Measurements from ENCODE around the gene PACS2.
"Not testable (repeated sequence)": the region's sequence is repeated elsewhere in the genome, so short reads cannot be mapped to it uniquely, and the experiment has no call there.

The PACS2 gene

DNA sequence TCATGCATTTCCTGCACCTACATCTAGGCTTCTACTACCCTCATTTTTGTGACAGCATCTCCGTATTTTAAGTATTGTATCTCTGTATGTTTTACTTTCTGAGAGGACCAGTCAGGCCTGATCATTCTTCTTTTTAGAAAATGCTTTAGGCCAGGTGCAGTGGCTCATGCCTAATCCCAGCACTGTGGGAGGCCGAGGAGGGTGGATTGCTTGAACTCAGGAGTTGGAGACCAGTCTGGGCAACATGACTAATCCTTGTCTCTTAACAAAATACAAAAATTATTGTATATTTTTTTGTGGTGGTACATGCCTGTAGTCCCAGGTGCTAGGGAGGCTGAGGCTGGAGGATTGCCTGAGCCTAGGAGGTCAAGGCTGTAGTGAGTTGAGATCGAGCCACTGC is 36.9 kb downstream of the PACS2 start:
- no peak for DNase-seq (ENCODE audit: low read depth)

DNA sequence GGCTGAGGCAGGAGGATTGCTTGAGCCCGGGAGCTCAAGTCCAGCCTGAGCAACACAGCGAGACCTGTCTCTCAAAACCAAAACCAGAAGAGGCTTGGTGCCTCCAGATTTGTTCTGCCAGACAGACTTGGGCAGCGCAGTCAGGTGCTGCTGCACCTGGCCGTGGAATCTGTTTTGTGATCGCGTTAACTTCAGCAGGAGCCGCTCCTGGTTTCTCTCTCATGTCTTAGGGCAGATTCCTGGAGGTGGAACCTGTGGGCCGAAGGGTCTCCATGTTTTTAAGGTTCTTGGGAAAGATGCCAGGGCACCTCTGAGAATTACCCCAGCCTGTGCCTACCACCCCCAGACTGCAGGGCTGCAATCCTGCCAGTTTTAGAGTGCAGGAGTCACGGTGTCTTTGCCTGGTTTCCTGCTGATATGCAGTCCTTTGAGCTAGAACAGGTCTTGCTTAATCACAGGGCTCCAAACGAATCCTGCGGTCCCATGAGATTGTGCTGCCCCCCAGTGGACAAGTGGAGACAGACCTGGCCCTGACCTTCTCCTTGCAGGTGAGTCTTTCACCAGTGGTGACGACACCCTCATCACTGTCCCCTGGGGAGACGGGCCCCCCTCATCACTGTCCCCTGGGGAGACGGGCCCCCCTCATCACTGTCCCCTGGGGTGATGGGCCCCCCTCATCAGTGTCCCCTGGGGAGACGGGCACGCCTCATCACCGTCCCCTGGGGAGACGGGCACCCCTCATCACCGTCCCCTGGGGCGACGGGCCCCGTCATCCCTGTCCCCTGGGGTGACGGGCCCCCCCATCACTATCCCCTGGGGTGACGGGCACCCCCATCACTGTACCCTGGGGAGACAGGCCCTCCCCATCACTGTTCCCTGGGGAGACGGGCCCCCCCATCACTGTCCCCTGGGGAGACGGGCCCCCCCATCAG is 37.6 kb downstream of the PACS2 start:
- peak; percentile 83 for DNase-seq (ENCODE audit: low read depth)

DNA sequence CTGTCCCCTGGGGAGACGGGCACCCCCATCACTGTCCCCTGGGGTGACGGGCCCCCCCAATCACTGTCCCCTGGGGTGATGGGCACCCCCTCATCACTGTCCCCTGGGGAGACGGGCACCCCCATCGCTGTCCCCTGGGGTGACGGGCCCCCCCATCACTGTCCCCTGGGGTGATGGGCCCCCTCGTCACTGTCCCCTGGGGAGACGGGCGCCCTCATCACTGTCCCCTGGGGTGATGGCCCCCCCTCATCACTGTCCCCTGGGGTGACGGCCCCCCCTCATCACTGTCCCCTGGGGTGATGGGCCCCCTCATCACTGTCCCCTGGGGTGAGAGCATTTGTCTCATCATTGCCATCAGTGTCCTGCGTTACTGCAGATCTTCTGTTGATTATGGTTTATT is 38.6 kb downstream of the PACS2 start:
- DNase-seq (ENCODE audit: low read depth) = no peak

DNA sequence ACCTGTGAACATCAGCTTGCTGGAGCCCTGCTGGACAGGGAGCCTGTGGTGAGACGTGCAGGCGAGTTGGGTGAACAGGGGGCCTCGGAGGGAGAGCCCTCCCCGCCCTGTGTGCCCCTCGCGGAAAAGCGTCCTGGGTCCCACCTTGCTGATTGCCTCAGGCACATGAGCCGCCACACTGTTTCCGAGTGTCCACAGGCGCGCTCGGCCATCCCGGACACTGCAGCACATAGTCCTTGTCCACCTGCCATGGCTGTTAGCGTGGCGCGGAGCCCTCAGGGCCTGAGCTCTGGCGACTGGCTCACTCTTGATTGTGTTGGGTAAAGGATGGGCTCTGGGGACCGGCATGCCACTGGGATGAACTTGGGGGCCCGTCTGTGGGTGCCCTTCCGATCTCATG is 40.0 kb downstream of the PACS2 start:
- DNase-seq (ENCODE audit: low read depth) = no peak

DNA sequence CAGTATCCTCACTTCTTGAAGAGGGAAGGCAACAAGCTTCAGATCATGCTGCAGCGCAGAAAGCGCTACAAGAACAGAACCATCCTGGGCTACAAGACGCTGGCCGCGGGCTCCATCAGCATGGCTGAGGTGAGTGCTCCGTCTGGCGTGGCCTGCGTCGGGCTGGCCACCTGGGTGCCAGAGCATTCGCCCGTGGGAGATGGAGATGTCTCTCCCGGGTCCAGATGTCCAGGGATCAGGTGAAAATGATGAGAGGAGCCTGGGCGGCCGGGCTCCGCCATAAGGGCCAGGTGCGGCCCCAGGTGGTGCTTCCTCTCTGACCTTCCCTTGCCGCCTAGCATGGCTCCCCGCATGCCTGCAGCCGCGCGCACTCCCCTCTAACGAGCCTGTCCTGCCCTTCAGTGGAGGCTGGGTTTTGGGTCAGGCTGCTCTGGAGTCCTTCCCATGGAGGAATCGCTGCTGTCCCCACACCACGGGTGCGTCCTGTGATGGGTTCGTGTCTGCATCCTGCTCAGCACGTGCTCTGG is 40.6 kb downstream of the PACS2 start:
- DNase-seq (ENCODE audit: low read depth) = no peak

DNA sequence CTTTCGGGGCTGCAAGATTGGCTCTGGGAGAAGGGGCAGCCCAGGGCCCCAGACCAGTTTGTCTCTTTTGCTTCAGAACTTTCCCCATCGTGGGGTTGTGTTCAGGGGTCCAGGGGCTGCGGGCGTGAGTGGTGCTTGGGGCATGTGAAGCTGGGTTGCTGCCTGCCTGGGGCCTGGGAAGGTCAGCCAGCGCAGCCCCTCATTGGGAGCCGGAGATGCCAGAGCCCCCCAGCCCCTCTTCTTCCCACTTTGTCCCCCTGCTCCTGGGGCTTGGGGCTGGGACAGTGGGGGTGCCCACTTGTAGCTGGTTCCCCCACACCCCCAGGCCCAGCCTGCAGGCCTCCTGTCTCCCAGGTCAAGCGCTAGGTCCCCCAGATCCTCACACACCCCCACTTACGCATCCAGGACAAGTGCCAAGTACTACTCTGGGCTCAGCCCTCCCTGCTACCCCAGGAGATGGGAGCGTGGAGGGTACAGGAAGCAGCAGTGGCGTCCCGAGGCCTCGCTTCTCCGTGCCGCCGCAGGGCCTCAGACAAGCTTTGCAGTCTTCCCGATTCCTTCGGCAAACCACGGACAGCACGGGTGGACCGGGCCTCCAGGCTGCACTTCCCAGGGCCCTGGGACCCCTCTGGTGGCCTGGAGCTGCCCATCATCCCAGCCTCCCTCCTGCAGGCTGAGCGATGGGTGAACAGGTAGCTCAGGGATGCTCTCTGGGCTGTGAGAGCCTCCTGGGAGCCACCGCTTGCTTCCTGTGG is 41.5 kb downstream of the PACS2 start:
- no peak for DNase-seq (ENCODE audit: low read depth)

DNA sequence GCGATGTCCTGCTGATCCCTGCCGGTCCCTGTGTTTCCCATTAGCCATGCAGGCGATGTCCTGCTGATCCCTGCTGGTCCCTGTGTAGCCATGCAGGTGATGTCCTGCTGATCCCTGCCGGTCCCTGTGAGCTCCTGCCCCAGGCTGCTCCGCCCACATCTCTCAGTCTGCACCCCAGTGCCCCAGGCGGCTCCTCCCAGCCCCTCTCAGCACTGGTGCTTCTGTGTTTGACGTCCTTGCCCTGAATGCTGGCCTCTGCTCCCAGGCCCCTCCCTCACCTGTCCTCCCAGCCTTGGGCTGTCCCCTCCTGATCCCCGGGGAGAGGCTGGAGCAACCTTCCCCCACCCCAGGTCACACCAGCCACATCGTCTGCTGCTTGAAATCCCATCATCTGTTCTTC is 42.4 kb downstream of the PACS2 start:
- DNase-seq (ENCODE audit: low read depth) = no peak

DNA sequence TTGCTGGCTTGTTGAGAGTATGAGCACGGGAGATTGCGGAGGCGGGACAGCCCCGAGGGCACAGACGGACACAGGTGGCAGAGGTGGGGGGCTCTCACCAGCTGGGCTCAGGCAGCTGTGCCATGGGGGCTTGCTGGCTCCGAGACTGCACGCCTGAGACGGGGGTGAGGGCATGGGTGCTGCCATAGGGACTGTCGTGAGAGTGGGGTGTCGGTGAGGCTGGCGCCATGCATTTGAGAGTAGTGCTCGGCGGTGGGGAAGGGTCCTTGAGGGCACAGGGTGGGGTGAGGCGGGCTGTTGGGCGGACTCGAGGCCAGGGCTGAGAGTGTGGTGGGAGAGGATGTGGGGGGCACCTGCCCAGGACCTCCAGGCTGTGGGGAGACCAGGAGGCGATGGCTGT is 43.1 kb downstream of the PACS2 start:
- DNase-seq (ENCODE audit: low read depth) = no peak

DNA sequence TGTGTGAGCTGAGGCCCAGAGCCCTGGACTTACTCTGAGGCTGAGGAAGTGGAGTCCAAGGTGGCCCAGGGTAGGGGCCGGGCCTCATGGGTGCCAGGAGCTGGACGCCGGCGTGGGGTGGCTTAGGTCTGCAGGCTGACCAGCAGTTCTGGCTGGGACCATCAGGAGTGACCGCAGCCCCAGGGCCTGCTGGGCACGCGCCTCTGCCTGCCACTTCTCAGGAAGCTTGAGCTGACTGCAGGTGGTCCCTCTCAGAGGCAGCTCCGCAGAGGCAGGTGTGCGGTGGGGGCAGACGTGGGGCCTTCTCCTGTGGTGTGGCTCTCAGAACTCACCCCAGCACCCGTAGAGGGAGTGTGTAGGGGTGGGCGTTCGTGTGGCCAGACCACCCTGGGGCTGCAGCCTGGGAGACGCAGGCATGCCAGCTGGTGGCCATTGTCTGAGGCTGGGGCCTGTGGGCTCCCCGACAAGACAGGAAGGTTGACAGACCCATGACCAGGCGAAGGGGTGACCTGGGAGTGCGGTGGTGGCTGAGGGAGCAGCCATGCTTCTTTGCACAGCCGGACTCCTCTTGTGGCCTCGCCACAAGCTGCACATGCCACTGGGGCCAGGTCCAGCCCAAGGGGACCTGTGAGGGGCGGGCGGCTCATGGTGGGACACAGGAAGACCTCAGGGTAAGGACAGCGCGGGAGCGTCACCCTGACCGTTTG is 43.7 kb downstream of the PACS2 start:
- DNase-seq (ENCODE audit: low read depth) = no peak

DNA sequence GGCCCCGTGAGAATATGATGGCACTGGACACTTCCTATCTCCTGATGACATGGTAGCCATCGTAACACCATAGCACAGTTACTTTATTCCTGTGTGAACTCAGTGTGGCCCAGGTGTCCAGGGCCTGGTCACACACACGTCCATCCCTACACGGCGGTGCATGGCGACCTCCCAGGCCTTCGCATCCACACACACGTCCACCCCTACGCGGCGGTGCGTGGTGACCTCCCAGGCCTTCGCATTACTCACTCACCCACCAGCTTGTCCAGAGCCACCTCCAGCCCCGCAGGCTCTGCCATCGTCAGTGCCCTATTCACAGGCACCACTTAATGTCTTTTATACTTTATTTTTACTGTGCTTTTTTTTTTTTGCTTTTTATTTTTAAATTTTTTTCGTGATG is 44.4 kb downstream of the PACS2 start:
- DNase-seq (ENCODE audit: low read depth) = no peak

DNA sequence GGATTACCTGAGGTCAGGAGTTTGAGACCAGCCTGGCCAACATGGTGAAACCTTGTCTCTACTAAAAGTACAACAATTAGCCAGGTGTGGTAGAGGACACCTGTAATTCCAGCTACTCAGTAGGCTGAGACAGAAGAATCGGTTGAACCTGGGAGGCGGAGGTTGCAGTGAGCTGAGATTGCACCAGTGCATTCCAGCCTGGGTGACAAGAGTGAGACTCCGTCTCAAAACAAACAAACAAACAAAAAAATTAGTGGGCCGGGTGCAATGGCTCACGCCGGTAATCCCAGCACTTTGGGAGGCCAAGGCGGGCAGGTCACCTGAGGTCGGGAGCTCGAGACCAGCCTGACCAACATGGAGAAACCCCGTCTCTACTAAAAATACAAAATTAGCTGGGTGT is 46.9 kb downstream of the PACS2 start:
- DNase-seq (ENCODE audit: low read depth) = not testable (repeated sequence)

DNA sequence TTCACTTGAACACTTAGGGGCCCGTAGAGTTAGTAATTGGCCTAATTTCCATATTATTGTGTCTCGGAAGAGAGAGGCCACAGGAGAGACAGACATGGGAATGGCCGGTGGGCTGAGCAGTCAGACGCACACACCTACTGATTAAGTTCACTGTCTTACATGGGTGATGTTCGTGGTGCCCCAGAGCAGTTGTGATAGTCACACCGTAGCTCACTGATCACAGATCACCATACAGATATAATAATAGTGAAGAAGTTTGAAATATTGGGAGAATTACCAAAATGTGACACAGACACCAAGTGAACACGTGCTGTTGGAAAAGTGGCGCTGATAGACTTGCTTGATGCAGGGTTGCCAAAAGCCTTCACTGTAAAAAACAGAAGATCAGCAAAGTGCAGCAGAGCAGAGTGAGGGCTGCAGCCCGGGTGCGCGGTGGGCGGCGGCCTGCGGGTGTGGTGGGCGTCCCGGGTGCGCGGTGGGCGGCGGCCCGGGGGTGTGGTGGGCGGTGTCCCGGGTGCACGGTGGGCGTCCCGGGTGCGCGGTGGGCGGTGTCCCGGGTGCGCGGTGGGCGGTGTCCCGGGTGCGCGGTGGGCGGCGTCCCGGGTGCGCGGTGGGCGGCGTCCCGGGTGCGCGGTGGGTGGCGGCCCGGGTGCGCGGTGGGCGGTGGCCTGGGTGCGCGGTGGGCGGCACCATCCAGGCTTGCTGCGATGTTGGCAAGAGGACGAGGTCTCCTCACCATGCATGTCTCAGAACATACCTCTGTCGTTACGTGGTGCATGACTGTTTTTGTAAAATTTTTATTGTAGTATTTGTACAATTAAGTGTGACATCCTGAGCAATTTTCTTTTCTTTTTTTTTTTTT is 49.5 kb downstream of the PACS2 start:
- DNase-seq (ENCODE audit: low read depth) = no peak

DNA sequence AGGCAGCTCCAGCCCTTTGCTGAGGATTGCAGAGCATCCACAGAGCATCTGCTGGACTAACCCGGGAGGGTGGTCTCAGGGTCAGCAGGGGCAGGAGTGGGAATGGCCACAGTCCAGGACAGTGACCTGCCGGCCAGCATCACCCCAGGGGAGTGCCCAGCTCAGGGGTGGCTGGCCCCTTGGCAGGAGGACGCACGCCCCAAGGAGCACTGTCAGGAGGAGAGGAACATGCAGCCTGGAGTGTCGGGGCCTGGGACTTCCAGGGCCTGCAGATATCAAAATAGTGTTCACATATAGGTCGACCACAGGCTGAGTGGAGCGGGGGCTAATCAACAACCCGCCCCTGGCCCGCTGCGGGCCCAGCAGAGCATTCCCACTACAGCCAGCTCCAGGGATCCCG is 50.6 kb downstream of the PACS2 start:
- DNase-seq (ENCODE audit: low read depth) = no peak

DNA sequence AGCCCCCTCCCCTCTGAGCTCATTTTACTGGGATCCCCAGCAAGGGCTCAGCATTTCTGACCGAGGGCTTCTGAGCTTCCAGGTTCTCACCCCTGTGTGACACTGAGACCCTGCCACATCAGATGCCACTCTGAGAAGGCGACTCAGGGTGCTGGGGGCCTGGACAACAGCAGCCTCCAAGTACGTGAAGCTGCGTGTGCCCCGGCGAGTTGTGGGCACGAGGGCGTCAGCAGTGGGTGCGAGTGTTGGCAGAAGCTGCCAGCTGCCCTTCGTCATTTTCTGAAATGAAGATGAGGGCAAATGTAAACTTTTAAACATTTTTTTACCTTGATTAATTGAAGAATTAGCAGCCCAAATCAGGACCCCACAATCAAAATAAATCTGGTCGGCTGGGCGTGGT is 51.1 kb downstream of the PACS2 start:
- DNase-seq (ENCODE audit: low read depth) = no peak

DNA sequence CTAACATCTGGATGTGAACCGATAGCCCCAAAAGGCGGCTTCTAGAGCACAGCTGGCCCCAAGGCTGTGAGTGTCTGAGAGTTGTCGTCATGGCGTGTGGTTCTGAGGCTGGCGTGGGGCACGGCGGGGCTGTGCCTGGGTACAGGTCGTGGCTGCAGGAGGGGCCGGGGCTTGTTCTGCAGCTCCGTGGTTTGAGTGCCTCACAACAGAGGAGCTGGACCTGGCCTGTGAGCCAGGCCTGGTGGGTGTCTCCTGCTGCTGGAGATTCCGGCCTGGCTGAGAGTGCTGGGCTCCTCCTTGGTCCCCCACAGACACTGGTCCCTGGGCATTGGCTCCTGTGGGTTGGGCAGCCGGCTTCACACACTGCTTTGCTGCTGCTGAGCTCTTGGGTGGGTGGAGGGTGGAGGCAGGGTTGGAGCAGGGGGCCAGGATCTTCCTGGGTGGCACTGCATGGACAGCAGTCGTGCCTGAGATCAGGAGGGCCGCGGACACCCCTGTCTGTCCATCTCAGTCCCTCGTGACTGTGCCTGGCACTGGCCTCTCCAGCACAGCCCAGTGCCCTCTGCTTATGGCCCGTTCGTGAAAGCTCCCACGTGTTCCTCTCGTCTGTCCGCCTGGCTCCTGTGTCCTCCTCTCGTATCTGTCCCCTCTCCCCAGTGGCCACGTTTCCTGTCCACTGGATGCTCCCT is 52.0 kb downstream of the PACS2 start:
- DNase-seq (ENCODE audit: low read depth) = no peak

DNA sequence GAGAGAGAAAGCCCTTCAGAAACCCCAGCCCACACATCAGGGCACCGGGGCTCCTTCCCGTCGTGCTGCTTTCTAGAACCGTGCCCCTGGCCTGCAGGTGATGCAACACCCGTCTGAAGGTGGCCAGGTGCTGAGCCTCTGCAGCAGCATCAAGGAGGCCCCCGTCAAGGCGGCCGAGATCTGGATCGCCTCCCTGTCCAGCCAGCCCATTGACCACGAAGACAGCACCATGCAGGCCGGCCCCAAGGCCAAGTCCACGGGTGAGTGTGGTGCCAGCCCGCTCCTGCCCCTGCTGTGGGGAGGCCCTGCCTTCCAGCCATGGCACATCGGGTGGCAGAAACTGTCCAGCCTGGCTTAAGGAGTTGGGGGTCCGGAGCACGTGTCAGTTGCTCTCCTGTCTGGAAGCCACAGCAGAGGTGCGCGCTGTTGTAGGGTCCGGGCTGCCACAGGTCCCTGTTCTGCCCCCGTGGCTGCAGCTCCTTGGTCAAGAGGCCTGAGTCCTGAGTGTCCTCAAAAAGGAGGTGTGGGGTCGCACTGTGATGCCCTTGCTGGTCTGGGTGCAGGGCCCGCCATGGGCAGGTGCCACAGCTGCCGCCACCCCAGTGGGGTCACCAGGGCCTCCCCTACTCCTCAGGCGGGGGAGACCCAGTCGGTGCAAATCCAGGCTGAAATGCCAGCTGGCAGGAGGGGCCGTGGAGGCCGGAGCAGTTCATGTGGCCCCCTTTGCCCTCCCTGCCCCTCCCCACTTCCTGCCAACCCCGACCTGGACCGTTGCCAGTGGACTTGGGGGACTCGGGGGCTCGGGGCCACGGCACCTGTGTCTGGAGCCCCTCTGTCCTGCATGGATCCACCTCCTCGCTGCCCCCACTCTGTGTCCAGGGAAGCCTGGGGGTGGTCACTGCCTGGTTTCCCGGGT is 52.8 kb downstream of the PACS2 start:
- no peak for DNase-seq (ENCODE audit: low read depth)

DNA sequence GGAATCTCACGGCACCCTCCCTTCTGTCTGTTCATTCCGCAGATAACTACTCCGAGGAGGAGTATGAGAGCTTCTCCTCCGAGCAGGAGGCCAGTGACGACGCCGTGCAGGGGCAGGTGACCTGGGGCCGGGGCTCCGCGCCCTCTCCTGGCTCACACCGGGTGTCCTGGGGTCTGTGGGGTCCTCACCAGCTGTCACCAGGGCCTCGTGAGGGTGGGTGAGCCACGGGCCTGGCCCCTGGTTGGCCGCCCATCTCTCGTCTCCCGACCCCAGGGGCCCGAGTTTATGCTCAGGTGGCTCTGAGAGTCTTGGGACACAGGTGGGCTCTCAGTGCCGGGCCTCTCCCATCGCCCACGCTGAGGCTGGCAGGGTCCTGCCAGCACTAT is 53.5 kb downstream of the PACS2 start:
- DNase-seq (ENCODE audit: low read depth) = no peak

DNA sequence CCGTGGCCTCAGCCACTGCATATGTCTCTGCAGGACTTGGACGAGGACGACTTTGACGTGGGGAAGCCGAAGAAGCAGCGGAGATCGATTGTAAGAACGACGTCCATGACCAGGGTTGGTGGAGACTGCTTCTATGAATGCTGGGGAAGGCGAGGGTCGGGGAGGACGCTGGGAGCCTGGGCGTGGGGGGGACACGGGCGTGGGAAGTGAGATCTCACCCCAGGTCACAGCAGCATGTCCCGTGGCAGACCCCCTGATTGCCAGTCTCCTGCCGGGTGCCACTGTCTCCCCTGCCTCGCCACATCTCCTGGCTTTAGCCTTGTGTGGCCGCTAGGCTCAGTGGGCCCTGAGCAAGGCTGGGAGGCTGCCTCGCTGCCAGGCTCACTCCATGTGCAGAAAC is 53.9 kb downstream of the PACS2 start:
- no peak for DNase-seq (ENCODE audit: low read depth)

DNA sequence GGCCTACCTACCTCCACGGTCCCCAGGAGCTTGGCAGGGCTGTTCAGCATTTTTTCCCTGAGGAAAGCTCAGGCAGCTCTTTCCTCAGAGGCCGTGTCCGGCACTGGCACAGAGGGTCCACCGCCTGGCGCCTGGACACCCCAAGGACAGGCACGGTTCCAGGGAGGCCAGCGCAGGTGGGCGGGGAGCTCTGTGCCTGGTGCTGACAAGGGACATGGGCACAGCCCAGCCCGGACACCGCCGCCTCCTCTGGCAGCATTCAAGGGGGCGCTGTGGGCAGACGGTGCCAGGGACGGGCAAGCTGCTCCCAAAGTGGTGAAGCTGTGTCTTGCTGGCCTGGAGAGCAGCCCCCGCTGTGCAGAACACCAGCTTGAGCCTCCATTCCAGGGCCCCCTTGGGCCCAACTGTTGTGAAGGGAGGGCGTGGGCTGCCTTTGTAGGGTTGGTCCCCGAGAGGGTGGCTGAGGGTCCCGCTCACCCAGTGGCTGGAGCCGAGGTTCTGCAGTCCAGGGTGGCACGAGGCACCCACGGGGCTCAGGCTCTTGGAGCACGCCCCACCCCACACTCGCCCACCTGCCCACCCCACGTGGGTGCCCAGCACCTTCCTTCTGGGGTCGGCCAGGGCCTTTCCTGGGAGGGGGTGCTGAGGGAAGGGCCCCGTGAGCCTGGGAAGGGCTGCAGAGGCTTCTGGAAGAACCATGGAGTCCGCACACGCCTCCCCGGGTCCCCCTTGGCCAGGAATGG is 54.5 kb downstream of the PACS2 start:
- no peak for DNase-seq (ENCODE audit: low read depth)
